HepG2 (cell line): ENCODE data around the gene NAV2. TPM values are rescaled to one million over a fixed set of nuclear protein-coding genes. Genes with fewer than 3 reads are reported as not detected.

Source experiments
- ATAC-seq: fragments of 200-7000 bp; cut with Tn5 transposase; 3 replicates; pipeline ENCODE4 v1.9.1; 2020; ENCODE audit warnings: mild to moderate bottlenecking, moderate library complexity
- BruUV-seq: library from RNA; stranded (reverse); fragments of 400-500 nt; replicated peaks from 2 replicates; lab custom pipeline; 2021; lab: Mats Ljungman, UMichigan
- CTCF ChIA-PET: fragments of 300-600 bp; formaldehyde crosslinking; extraction: SDS; loops from one replicate; lab custom pipeline; 2021; ENCODE audit warnings: low total read pairs, inconsistent platforms, low intra/inter-chr PET ratio; lab: Yijun Ruan, JAX
- POLR2A ChIA-PET: fragments of 350-600 bp; sonication (Branson Sonifier 250); formaldehyde crosslinking; loops from one replicate; lab custom pipeline; 2020; ENCODE audit warnings: antibody characterized with exemption, inconsistent platforms; lab: Yijun Ruan, JAX
- DNase-seq: peaks from one replicate; pipeline ENCODE4 v3.0.0-alpha.2; 2015; ENCODE audit warnings: low spot score
- FAIRE-seq: peaks from 3 replicates; lab custom pipeline; 2011; peaks lifted over from hg19 to GRCh38; lab: Jason Lieb, UNC
- H2AFZ ChIP-seq: one replicate; pipeline ENCODE4 v1.6.1; 2011; ENCODE audit warnings: low read length, inconsistent platforms
- H3K27ac ChIP-seq: fragments of 300-600 bp; 3 replicates; pipeline ENCODE4 v1.8.0; 2011; ENCODE audit warnings: mixed run types, mild to moderate bottlenecking, mixed read lengths, low read length, inconsistent platforms; ENCODE audit not compliant: insufficient read depth; ENCODE audit errors: extremely low read length
- H3K27me3 ChIP-seq, 2 experiments: fragments of 200-600 bp in 1 of 2; 2 replicates in 1 of 2; 3 replicates in 1 of 2; pipeline versions ENCODE4 v1.6.0 to v1.8.0; 2011; ENCODE audit warnings: low read length in 2 of 2, mild to moderate bottlenecking in 2 of 2, moderate library complexity in 2 of 2, inconsistent platforms in 1 of 2; ENCODE audit not compliant: insufficient read depth in 2 of 2, control insufficient read depth in 1 of 2
- H3K36me3 ChIP-seq, 2 experiments: fragments of 200-600 bp in 1 of 2; replicated peaks in 1 of 2; 2 replicates in 1 of 2; 3 replicates in 1 of 2; pipeline versions ENCODE4 v1.5.1 to v1.8.0; 2011; ENCODE audit warnings: low read length in 2 of 2, inconsistent platforms in 1 of 2; ENCODE audit not compliant: insufficient read depth in 2 of 2, control insufficient read depth in 1 of 2
- H3K4me1 ChIP-seq: 2 replicates; pipeline ENCODE4 v1.5.1; 2012; ENCODE audit warnings: low read length, inconsistent platforms; ENCODE audit not compliant: insufficient read depth
- H3K4me2 ChIP-seq: 2 replicates; pipeline ENCODE4 v1.6.0; 2011; ENCODE audit warnings: low read depth, low read length, inconsistent platforms
- H3K4me3 ChIP-seq, 3 experiments: fragments of 200-600 bp in 1 of 3; sonication (generic), shearing (Covaris generic) in 1 of 3; replicated peaks in 1 of 3; 2 replicates each; pipeline ENCODE4 v1.5.1; 2011 to 2016; ENCODE audit warnings: low read length in 3 of 3, inconsistent platforms in 2 of 3, low read depth in 2 of 3, mild to moderate bottlenecking in 2 of 3, control low read depth in 1 of 3, mixed read lengths in 1 of 3; ENCODE audit not compliant: insufficient read depth in 1 of 3
- H3K79me2 ChIP-seq: one replicate; pipeline ENCODE4 v1.6.1; 2011; ENCODE audit warnings: low read length, inconsistent platforms; ENCODE audit not compliant: insufficient read depth
- H3K9ac ChIP-seq: 2 replicates; pipeline ENCODE4 v1.6.0; 2011; ENCODE audit warnings: mild to moderate bottlenecking, low read depth, low read length, inconsistent platforms; ENCODE audit not compliant: insufficient read depth
- H3K9me3 ChIP-seq: 2 replicates; pipeline ENCODE4 v1.5.1; 2012; ENCODE audit warnings: mild to moderate bottlenecking, low read length
- H4K20me1 ChIP-seq: 2 replicates; pipeline ENCODE4 v1.6.0; 2011; ENCODE audit warnings: inconsistent platforms, mild to moderate bottlenecking, low read length, moderate library complexity; ENCODE audit not compliant: insufficient read depth
- HDAC2 ChIP-seq: sonication (generic); formaldehyde crosslinking; IDR thresholded peaks from 2 replicates; pipeline ENCODE4 v1.4.0; 2020; ENCODE audit warnings: missing genetic modification reagents
- SATB2 ChIP-seq: sonication (generic); formaldehyde crosslinking; IDR thresholded peaks from 2 replicates; pipeline ENCODE4 v1.5.0; 2020; ENCODE audit warnings: missing genetic modification reagents
- SKIL ChIP-seq: sonication (generic); formaldehyde crosslinking; IDR thresholded peaks from 2 replicates; pipeline ENCODE4 v1.8.0; 2022; ENCODE audit warnings: missing genetic modification reagents, mild to moderate bottlenecking, moderate library complexity, borderline replicate concordance
- ZFP41 ChIP-seq: sonication (generic); formaldehyde crosslinking; IDR thresholded peaks from 2 replicates; pipeline ENCODE4 v1.4.0; 2020; ENCODE audit warnings: mild to moderate bottlenecking, missing genetic modification reagents, borderline replicate concordance
- ZNF30 ChIP-seq: sonication (generic); formaldehyde crosslinking; IDR thresholded peaks from 2 replicates; pipeline ENCODE4 v1.5.0; 2020; ENCODE audit warnings: mild to moderate bottlenecking, missing genetic modification reagents
- ZNF34 ChIP-seq: sonication (generic); formaldehyde crosslinking; IDR thresholded peaks from 2 replicates; pipeline ENCODE4 v1.4.0; 2020; ENCODE audit warnings: mild to moderate bottlenecking, missing genetic modification reagents, borderline replicate concordance
- ZSCAN29 ChIP-seq: sonication (generic); formaldehyde crosslinking; conservative IDR thresholded peaks from 2 replicates; pipeline ENCODE4 v1.4.0; 2020; ENCODE audit warnings: mild to moderate bottlenecking, missing genetic modification reagents
- WGBS: methylation state at CpG from one replicate; pipeline ENCODE4 v1.1.6; 2017; ENCODE audit warnings: low lambda C conversion rate; 5-methylcytosine and 5-hydroxymethylcytosine counted together
- in situ Hi-C: cut with HindIII; loops from 2 replicates; pipeline ENCODE4 v1.10.0; 2017; ENCODE audit warnings: low pct_unique_long_range_greater_than_20kb; ENCODE audit not compliant: extremely low pct_ligation_motif_present
- intact Hi-C: fragments of 100-400 bp; cut with micrococcal nuclease; formaldehyde crosslinking; loops from one replicate; pipeline ENCODE4 v1.10.0; 2022; ENCODE audit not compliant: unreplicated experiment
- polyA plus RNA-seq, 8 experiments: library from polyadenylated mRNA; depleted of rRNA in 3 of 8; stranded (reverse) in 7 of 8; unstranded in 1 of 8; fragments of >200 nt; fragmentation: Illumina TruSeq in 4 of 8; extraction: Trizol in 4 of 8; gene quantifications; 2 replicates each; pipeline versions ENCODE4 v1.2.1 to v1.2.3, GENCODE V29; 2011 to 2016; ENCODE audit warnings: low read depth in 4 of 8, missing spikeins in 1 of 8, mixed read lengths in 1 of 8; ENCODE audit not compliant: insufficient read depth in 1 of 8
- total RNA-seq, 5 experiments: library from RNA; depleted of rRNA; stranded (reverse); fragments of >200 nt; fragmentation: Illumina TruSeq; extraction: Trizol; gene quantifications; 2 replicates each; pipeline ENCODE4 v1.2.3, GENCODE V29; 2016; ENCODE audit warnings: low read depth in 1 of 5

The NAV2 gene
- total and polyA plus RNA-seq, 2 of the 13 experiments (the other 11 are each of a cell fraction or from before 2014, with no cell fraction given): 9.3 to 34.6 TPM

GRCh38 chr11:20060647-20061205 is 348.1 kb downstream of the NAV2 start (continued):
- TF ChIP-seq ZNF30 (CRISPR knock-in tag) (no peak), ZFP41 (CRISPR knock-in tag) (no peak), ZNF34 (CRISPR knock-in tag) (no peak), ZSCAN29 (CRISPR knock-in tag) (no peak), SKIL (CRISPR knock-in tag) (no peak)
- TF ChIP-seq, all 625 proteins: peak for 0

GRCh38 chr11:20061776-20062175 is 349.1 kb downstream of the NAV2 start:
- H4K20me1 ChIP-seq: no peaks in the 10 kb centered on the region
- FAIRE-seq (no peak), ATAC-seq (no peak), DNase-seq (no peak)
- WGBS: 97% methylated on average over 5 of the region's 5 CpGs
- H3K4me2 ChIP-seq: no peak overlapping the region
- peaks cover 33 to 75% of the 10 kb centered on the region in 2 experiments for H3K36me3 ChIP-seq
- no TSS peak for BruUV-seq
- CTCF ChIA-PET: no interaction called here
- TF ChIP-seq HDAC2 (CRISPR knock-in tag) (no peak), SATB2 (CRISPR knock-in tag) (no peak)
- H3K4me1 ChIP-seq: no peaks in the 10 kb centered on the region
- POLR2A ChIA-PET: no interaction called here
- H3K4me3 ChIP-seq: no peak overlapping the region
- H3K27me3 ChIP-seq: no peaks in the 10 kb centered on the region
- no peak overlapping the region for H3K27ac ChIP-seq
- H3K9me3 ChIP-seq: no peaks in the 10 kb centered on the region
- H3K9ac ChIP-seq: no peak overlapping the region
- in situ Hi-C loops: no loop called here
- H3K79me2 ChIP-seq: no peaks in the 10 kb centered on the region
- H2AFZ ChIP-seq: no peak overlapping the region
- intact Hi-C loops: no loop called here
